Large intestine (tissue), 3 donors: Measurements from ENCODE around the gene NREP. TPM values are rescaled to one million over a fixed set of nuclear protein-coding genes. Genes with fewer than 3 reads are reported as not detected.
"Not testable (repeated sequence)": the region's sequence is repeated elsewhere in the genome, so short reads cannot be mapped to it uniquely, and the experiment has no call there.

Source experiments
- DNase-seq, 2 donors: peaks; one replicate each; pipeline versions ENCODE4 v3.0.0 to v3.0.0-alpha.2; 2013
- H3K27ac ChIP-seq: one replicate; pipeline ENCODE4 v1.5.1; 2013; ENCODE audit warnings: low read length
- H3K27me3 ChIP-seq: 2 replicates; pipeline ENCODE4 v1.6.1; 2013; ENCODE audit warnings: low read length; ENCODE audit not compliant: control insufficient read depth, insufficient read depth
- H3K36me3 ChIP-seq: 2 replicates; pipeline ENCODE4 v1.6.1; 2013; ENCODE audit warnings: low read length; ENCODE audit not compliant: control insufficient read depth, insufficient read depth
- H3K4me1 ChIP-seq: one replicate; pipeline ENCODE4 v1.6.1; 2013; ENCODE audit warnings: low read length; ENCODE audit not compliant: control insufficient read depth, insufficient read depth
- H3K4me3 ChIP-seq: one replicate; pipeline ENCODE4 v1.5.1; 2013; ENCODE audit warnings: low read length
- H3K9me3 ChIP-seq: one replicate; pipeline ENCODE4 v1.6.1; 2013; ENCODE audit warnings: mild to moderate bottlenecking, low read depth, low read length, moderate library complexity; ENCODE audit not compliant: control insufficient read depth
- whole genome bisulfite sequencing: methylation state at CpG from one replicate; pipeline ENCODE4 v1.1.5; 2013; ENCODE audit warnings: low lambda C conversion rate; ENCODE audit not compliant: insufficient coverage; 5-methylcytosine and 5-hydroxymethylcytosine counted together
- polyA plus RNA-seq: library from polyadenylated mRNA; unstranded; fragments of 120-200 nt; gene quantifications from one replicate; pipeline ENCODE4 v1.2.1, GENCODE V29; 2013

The NREP gene
- polyA plus RNA-seq, 1 donor, result 246 TPM

DNA sequence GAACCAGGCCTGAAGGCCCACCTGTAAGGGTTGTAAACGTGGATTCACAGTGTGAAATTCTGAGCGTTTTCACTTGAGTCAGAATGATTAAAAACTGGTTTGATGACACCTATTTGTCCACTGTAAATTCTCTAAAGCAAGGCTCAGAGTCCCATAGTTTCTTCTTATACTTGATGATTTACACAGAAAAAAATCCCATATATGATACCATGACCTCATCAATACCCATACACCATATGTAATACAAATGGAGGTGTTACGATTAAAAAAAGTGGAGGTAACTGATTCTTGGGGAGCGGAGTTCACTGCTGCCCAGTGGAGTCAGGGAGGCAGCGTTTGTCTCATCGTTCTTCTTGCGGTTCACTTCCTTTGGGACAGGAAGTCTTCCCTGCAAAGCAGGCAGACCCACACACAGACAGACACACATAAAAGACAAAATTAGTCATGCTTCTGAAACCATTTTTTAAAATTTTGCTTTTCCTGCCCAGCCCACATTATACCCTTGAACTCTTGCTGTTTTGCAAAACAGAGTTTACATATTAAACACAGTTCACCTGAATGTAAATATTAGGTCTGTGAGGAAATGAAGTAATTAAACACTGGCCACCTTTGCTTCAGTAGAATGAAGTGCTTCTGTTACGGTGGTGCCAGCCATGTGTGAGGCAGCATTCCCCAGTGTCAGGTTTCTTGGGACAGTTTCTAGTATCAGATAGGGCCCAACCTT, 26.2 kb downstream of the NREP start:
- Histone ChIP-seq H3K4me1 (no peaks in the 10 kb centered on the region), H3K9me3 (no peaks in the 10 kb centered on the region), H3K4me3 (no peak overlapping the region), H3K36me3 (peaks cover 33% of the 10 kb centered on the region), H3K27ac (no peak overlapping the region), H3K27me3 (no peaks in the 10 kb centered on the region)
- DNase-seq, result no peak
- WGBS, result 80% methylated on average over 1 of the region's 8 CpGs

DNA sequence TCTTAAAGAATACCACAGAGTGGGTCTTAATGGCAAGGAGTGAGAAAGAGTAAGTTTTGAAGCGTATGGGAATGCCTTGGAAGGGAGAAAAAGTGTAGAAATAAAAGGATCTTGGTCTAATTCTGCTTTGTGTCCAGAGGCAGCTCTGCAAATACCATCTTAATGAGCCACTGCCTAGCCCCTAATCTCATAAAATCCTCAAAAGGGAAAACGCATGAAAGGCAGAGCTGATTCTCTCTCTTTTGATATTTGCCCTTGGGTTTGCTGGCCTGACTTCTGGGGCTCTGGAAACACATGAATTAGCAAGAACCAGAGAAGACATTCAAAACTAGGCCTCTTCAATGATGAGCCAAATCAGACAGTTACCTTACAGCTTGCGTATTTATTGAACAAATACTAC, 28.1 kb downstream of the NREP start:
- no peaks in the 10 kb centered on the region for H3K27me3 ChIP-seq
- H3K9me3 ChIP-seq, result no peaks in the 10 kb centered on the region
- 86% methylated on average over 1 of the region's 3 CpGs for WGBS
- no peaks in the 10 kb centered on the region for H3K4me1 ChIP-seq
- H3K27ac ChIP-seq, result no peak overlapping the region
- H3K36me3 ChIP-seq, result peaks cover 24% of the 10 kb centered on the region
- H3K4me3 ChIP-seq, result no peak overlapping the region
- no peak for DNase-seq

DNA sequence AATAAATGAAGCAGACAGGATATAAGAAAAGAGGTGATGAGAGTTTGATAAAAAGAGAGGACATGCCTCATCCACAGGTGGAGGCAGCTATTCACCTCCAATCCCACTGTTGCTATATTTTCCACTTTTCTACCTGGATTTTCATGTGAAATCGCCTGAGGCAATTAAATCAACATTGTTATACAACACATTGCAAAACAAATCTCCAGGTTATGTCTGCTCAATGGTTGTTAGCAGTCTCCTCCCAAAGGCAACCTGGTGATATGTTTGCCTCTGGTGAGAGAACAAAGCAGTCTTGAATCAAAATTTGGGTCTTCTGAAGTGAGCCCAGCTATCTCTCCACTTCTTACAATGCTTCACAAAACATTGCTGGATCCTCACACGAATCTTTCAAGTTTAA, 30.0 kb downstream of the NREP start:
- H3K9me3 ChIP-seq, result no peaks in the 10 kb centered on the region
- H3K4me3 ChIP-seq, result no peak overlapping the region
- 86% methylated on average over 1 of the region's 2 CpGs for WGBS
- H3K27me3 ChIP-seq, result no peaks in the 10 kb centered on the region
- H3K36me3 ChIP-seq, result peaks cover 13% of the 10 kb centered on the region
- no peak for DNase-seq
- H3K27ac ChIP-seq, result no peak overlapping the region
- no peaks in the 10 kb centered on the region for H3K4me1 ChIP-seq

DNA sequence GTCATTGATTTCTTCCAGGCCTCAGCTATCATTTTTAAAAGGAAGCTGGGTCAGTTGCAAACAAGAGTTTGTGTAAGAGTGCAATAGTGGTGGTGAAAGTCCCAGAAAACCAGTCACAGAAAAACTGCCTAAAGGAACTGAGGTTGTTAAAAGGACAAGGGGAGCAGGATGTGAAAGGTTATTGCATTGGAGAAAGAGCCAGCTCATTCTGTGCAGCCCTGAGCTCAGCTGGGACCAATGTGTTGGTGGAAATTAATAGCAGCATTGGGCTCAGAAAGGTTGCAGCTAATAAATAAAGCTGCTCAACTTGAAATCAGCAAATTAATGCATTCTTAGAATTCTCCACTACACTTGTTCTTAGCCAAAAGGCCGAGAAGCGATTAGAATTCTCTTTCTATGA, 34.9 kb downstream of the NREP start:
- no peak for DNase-seq
- WGBS, result 100% methylated on average over 2 of the region's 2 CpGs
- peaks cover 4% of the 10 kb centered on the region for H3K36me3 ChIP-seq
- H3K27me3 ChIP-seq, result no peaks in the 10 kb centered on the region
- H3K4me3 ChIP-seq, result no peak overlapping the region
- H3K27ac ChIP-seq, result no peak overlapping the region
- no peaks in the 10 kb centered on the region for H3K4me1 ChIP-seq
- H3K9me3 ChIP-seq, result no peaks in the 10 kb centered on the region

DNA sequence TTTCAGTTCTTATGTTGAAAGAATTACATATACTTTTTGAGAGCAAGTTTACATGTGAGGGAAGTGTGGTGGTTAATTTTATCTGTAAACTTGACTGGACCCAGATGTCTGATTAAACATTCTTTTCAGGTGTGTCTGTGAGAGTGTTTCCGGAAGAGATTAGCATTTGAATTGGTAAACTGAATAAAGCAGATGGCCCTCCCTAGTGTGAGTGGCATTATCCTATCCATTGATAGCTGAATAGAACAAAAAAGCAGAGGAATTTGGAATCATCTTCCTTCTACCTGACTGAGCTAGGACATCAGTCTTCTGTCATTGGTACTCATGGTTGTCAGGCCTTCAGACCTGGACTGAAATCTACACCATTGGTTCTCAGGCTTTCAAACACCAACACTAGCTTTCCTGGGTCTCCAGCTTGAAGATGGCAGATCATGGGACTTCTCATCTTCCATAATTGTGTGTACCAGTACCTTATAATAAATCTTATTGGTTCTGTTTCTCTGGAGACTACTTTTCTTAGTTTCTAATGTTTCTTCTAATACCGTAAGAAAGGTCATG, 36.6 kb downstream of the NREP start:
- Histone ChIP-seq H3K4me1 (no peaks in the 10 kb centered on the region), H3K4me3 (no peak overlapping the region), H3K27me3 (no peaks in the 10 kb centered on the region), H3K36me3 (no peaks in the 10 kb centered on the region), H3K9me3 (no peaks in the 10 kb centered on the region), H3K27ac (no peak overlapping the region)
- WGBS, result 63% methylated on average over 2 of the region's 2 CpGs
- no peak for DNase-seq

DNA sequence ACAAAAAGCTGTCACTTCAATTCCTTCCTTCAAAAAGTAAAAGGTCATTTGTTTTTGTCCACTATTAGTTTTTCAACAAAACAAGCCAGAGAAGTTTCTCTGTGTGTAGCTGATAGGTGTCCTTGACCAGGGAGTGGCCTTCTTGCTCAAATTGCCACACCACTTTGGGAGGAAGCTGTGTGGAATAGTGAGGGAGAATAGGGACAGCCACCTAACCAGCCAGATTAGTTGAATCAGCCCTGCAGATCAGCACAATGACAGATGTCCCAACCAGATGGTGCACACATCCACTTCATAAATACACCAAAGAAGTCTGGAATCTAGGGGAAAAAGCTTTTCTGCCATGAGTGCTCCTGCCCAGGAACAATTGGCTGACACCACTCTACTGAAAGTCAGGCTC, 37.2 kb downstream of the NREP start:
- Histone ChIP-seq H3K27ac (no peak overlapping the region), H3K36me3 (no peaks in the 10 kb centered on the region), H3K4me3 (no peak overlapping the region), H3K4me1 (no peaks in the 10 kb centered on the region), H3K27me3 (no peaks in the 10 kb centered on the region), H3K9me3 (no peaks in the 10 kb centered on the region)
- DNase-seq, result no peak

DNA sequence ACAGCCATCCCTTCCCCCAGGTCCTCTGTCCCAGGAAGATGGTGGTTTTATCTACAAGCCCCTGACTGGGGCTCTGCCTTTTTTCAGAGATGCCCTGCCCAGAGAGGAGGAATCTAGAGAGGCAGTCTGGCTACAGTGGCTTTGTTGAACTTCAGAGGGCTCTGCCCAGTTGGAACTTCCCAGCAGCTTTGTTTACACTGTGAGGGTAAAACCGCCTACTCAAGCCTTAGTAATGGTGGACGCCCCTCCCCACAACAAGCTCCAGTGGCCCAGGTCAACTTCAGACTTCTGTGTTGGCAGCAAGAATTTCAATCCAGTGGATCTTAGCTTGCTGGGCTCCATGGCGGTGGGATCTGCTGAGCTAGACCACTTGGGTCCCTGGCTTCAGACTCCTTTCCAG, 40.2 kb downstream of the NREP start:
- not testable (repeated sequence) for H3K4me1 ChIP-seq, H3K4me3 ChIP-seq, H3K9me3 ChIP-seq, H3K27me3 ChIP-seq, H3K36me3 ChIP-seq, H3K27ac ChIP-seq, DNase-seq
- no CpG with 5 or more reads among the region's 3 CpGs for WGBS

DNA sequence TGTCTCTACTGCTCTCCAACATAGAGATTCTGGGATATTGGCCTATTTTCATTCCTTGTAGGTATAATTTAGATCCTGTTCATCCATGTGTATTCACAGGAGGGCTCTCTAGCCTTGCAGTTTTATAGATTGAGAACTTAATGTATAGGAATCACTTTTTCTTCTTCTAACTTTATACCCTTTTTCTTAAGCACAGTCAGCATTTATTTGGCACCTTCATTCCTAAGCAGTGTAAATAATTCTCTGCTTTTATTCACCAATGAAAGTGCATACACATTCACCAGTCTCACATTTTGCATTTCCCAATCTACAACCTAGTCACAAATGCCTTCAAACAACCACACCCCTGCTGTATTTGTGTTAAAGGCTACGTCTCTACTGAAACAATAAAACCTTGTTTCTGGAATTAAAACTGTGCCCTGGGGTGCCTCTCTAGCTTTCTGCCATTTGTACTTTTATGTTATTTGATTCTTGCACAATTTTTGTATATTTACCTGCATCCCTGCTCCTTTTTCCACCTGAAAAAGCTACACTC, 49.3 kb downstream of the NREP start:
- H3K4me3 ChIP-seq, result no peak overlapping the region
- no peak for DNase-seq
- H3K36me3 ChIP-seq, result no peaks in the 10 kb centered on the region
- no peak overlapping the region for H3K27ac ChIP-seq
- no peaks in the 10 kb centered on the region for H3K9me3 ChIP-seq
- no peaks in the 10 kb centered on the region for H3K4me1 ChIP-seq
- no peaks in the 10 kb centered on the region for H3K27me3 ChIP-seq
- WGBS, result no CpG with 5 or more reads among the region's 1 CpG

DNA sequence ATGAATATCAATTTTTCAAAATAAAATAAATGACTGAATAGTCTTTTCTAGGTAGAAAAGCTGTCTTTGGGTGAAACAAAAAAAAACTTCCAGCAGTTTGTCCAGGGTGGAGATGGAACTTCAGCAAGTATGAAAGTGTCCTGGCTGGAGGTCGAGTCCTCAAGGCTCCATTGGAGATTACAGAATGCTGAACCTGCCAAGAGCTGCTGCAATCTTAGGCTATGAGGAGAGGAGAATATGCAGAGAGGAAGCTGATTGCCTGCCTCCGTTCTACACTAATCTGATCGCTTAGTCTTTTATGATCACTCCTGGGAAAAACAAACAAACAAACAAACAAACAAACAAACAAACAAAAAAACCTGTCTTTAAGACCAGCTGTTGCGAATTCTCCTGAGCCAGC, 50.6 kb downstream of the NREP start:
- no peak overlapping the region for H3K27ac ChIP-seq

DNA sequence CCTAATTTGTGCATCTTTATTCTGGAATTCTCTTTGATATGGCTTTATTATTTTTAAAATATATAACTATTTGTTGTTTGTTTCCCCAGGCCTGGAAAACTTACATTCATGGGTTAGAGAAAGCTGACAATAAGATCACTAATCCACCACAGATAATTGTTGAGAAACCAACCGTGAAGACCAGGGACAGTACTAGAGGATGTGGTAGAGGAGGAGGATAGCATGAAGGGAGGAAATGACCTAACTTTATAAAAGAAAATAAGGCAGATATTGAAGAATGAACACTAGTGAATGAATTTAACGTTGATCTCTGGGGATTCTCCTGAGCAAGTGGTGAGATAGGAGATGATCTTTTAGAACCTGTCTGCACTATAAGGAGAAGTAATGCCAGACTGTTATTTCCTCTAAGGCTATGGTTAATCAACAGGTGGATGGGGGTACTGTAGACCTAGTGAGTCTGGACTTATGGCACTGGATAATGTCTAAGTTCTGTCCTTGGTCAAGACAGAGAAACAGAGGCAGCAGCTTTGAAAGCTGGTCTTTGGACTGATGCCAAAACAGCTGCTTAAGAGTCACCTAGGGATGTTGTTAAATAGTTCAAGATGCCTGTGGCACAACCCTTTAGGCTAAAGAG, 52.4 kb downstream of the NREP start:
- Histone ChIP-seq H3K27me3 (no peaks in the 10 kb centered on the region), H3K4me1 (no peaks in the 10 kb centered on the region), H3K36me3 (no peaks in the 10 kb centered on the region), H3K9me3 (no peaks in the 10 kb centered on the region), H3K4me3 (no peak overlapping the region), H3K27ac (no peak overlapping the region)
- 50% methylated on average over 2 of the region's 2 CpGs for WGBS
- DNase-seq, result no peak

More for the DNA sequence above, 50.6 kb downstream of the NREP start:
- Histone ChIP-seq H3K27me3 (no peaks in the 10 kb centered on the region), H3K4me1 (no peaks in the 10 kb centered on the region), H3K4me3 (no peak overlapping the region), H3K9me3 (no peaks in the 10 kb centered on the region), H3K36me3 (no peaks in the 10 kb centered on the region)
- WGBS, result 20% methylated on average over 1 of the region's 4 CpGs
- DNase-seq, result no peak
